NCI-H524 treated with DMSO at 0.1 percent for 48 hours (cell line): Measurements from ENCODE around the gene NDUFC2.
"Not testable (repeated sequence)": the region's sequence is repeated elsewhere in the genome, so short reads cannot be mapped to it uniquely, and the experiment has no call there.

Experiments
- DNase-seq: peaks from one replicate; lab custom pipeline; 2025; lab: John Stamatoyannopoulos, UW

Gene NDUFC2

GRCh38 chr11:78080084-78080817 is 589 bp upstream of the NDUFC2 start:
- no peak for DNase-seq

- no peak for DNase-seq
Measured at GRCh38 chr11:78078218-78079167, 1.2 kb downstream of the NDUFC2 start.

- not testable (repeated sequence) for DNase-seq
Measured at GRCh38 chr11:78077592-78077991, 2.1 kb downstream of the NDUFC2 start.

- DNase-seq, result no peak
Measured at GRCh38 chr11:78076733-78077403, 2.8 kb downstream of the NDUFC2 start.

GRCh38 chr11:78074756-78075155 is 4.9 kb downstream of the NDUFC2 start:
- DNase-seq, result no peak

GRCh38 chr11:78072455-78072854 is 7.2 kb downstream of the NDUFC2 start:
- no peak for DNase-seq

- DNase-seq, result no peak
Measured at GRCh38 chr11:78071717-78072116, 7.9 kb downstream of the NDUFC2 start.

- no peak for DNase-seq
Measured at GRCh38 chr11:78070621-78071020, 9.0 kb downstream of the NDUFC2 start.

- no peak for DNase-seq
Measured at GRCh38 chr11:78069465-78069864, 10.2 kb downstream of the NDUFC2 start.

GRCh38 chr11:78067704-78068103 is 12.0 kb downstream of the NDUFC2 start:
- DNase-seq, result no peak

GRCh38 chr11:78066471-78066870 is 13.2 kb downstream of the NDUFC2 start:
- no peak for DNase-seq

- no peak for DNase-seq
Measured at GRCh38 chr11:78065203-78065602, 14.5 kb downstream of the NDUFC2 start.

GRCh38 chr11:78063440-78064181 is 16.1 kb downstream of the NDUFC2 start, which contains the start of gene THRSP:
TSS of gene THRSP (plus strand) at chr11:78063861. CDS start at chr11:78063882, 21 bp downstream.
- DNase-seq, result no peak

- DNase-seq, result no peak
Measured at GRCh38 chr11:78062671-78063070, 17.0 kb downstream of the NDUFC2 start.

GRCh38 chr11:78061921-78062311 is 17.7 kb downstream of the NDUFC2 start:
- no peak for DNase-seq

- DNase-seq, result no peak
Measured at GRCh38 chr11:78061088-78061920, 18.4 kb downstream of the NDUFC2 start.

- DNase-seq, result no peak
Measured at GRCh38 chr11:78060533-78060932, 19.1 kb downstream of the NDUFC2 start.

- DNase-seq, result not testable (repeated sequence)
Measured at GRCh38 chr11:78059749-78060328, 19.8 kb downstream of the NDUFC2 start.

- no peak for DNase-seq
Measured at GRCh38 chr11:78057462-78058055, 22.1 kb downstream of the NDUFC2 start.

GRCh38 chr11:78056093-78056492 is 23.6 kb downstream of the NDUFC2 start:
- no peak for DNase-seq
